ENCODE measurements around the gene RAP1GDS1. TPM values are rescaled to one million over a fixed set of nuclear protein-coding genes. Genes with fewer than 3 reads are reported as not detected.

Gene RAP1GDS1
- total RNA-seq, 1 donor from 2014 or later: 66.3 TPM

- FAIRE-seq: no peak
- no peak for DNase-seq (ENCODE audit: low read depth)
- TF ChIP-seq CTCF (IDR thresholded peaks at IDR 0.05; ENCODE audit: insufficient read depth, low read length, severe bottlenecking): no peak
Observed at GRCh38 chr4:98289375-98289774, 28.2 kb downstream of the RAP1GDS1 start.

GRCh38 chr4:98290511-98290910 lies 29.3 kb downstream of the RAP1GDS1 start:
- no peak for TF ChIP-seq CTCF (IDR thresholded peaks at IDR 0.05; ENCODE audit: insufficient read depth, low read length, severe bottlenecking)
- no peaks in the 10 kb centered on the region for H3K36me3 ChIP-seq (ENCODE audit: control insufficient read depth, insufficient read depth, low read length)
- H3K27me3 ChIP-seq (ENCODE audit: control insufficient read depth, insufficient read depth, low read length): no peaks in the 10 kb centered on the region
- no peak for FAIRE-seq
- no peak for DNase-seq (ENCODE audit: low read depth)
- H3K4me3 ChIP-seq (ENCODE audit: low read depth, low read length): no peak overlapping the region

More at GRCh38 chr4:98289375-98289774, 28.2 kb downstream of the RAP1GDS1 start:
- no peak overlapping the region for H3K4me3 ChIP-seq (ENCODE audit: low read depth, low read length)
- H3K27me3 ChIP-seq (ENCODE audit: control insufficient read depth, insufficient read depth, low read length): no peaks in the 10 kb centered on the region
- H3K36me3 ChIP-seq (ENCODE audit: control insufficient read depth, insufficient read depth, low read length): no peaks in the 10 kb centered on the region

- Histone ChIP-seq H3K36me3 (ENCODE audit: control insufficient read depth, insufficient read depth, low read length) (no peaks in the 10 kb centered on the region), H3K4me3 (ENCODE audit: low read depth, low read length) (no peak overlapping the region), H3K27me3 (ENCODE audit: control insufficient read depth, insufficient read depth, low read length) (no peaks in the 10 kb centered on the region)
- FAIRE-seq: no peak
- DNase-seq (ENCODE audit: low read depth): no peak
- TF ChIP-seq CTCF (IDR thresholded peaks at IDR 0.05; ENCODE audit: insufficient read depth, low read length, severe bottlenecking): no peak
Observed at GRCh38 chr4:98293104-98293887, 32.1 kb downstream of the RAP1GDS1 start.

GRCh38 chr4:98298022-98298421 lies 36.8 kb downstream of the RAP1GDS1 start:
- Histone ChIP-seq H3K4me3 (ENCODE audit: low read depth, low read length) (no peak overlapping the region), H3K27me3 (ENCODE audit: control insufficient read depth, insufficient read depth, low read length) (no peaks in the 10 kb centered on the region), H3K36me3 (ENCODE audit: control insufficient read depth, insufficient read depth, low read length) (no peaks in the 10 kb centered on the region)
- no peak for FAIRE-seq
- no peak for DNase-seq (ENCODE audit: low read depth)
- TF ChIP-seq CTCF (IDR thresholded peaks at IDR 0.05; ENCODE audit: insufficient read depth, low read length, severe bottlenecking): no peak

- no peaks in the 10 kb centered on the region for H3K36me3 ChIP-seq (ENCODE audit: control insufficient read depth, insufficient read depth, low read length)
- no peak for FAIRE-seq
Observed at GRCh38 chr4:98300706-98301105, 39.5 kb downstream of the RAP1GDS1 start.

More at GRCh38 chr4:98300706-98301105, 39.5 kb downstream of the RAP1GDS1 start:
- no peak for DNase-seq (ENCODE audit: low read depth)
- Histone ChIP-seq H3K4me3 (ENCODE audit: low read depth, low read length) (no peak overlapping the region), H3K27me3 (ENCODE audit: control insufficient read depth, insufficient read depth, low read length) (no peaks in the 10 kb centered on the region)
- no peak for TF ChIP-seq CTCF (IDR thresholded peaks at IDR 0.05; ENCODE audit: insufficient read depth, low read length, severe bottlenecking)

All from bronchial epithelial cell (primary cell).